Renal cortical epithelial cell (primary cell): ENCODE results near the gene NLN. TPM values are rescaled to one million over a fixed set of nuclear protein-coding genes. Genes with fewer than 3 reads are reported as not detected.
"Not testable (repeated sequence)": the region's sequence is repeated elsewhere in the genome, so short reads cannot be mapped to it uniquely, and the experiment has no call there.

ENCODE experiments used
- DNase-seq: peaks from one replicate; pipeline ENCODE4 v3.0.0-alpha.2; 2011; ENCODE audit warnings: low read depth
- total RNA-seq: library from RNA; depleted of rRNA; stranded (reverse); fragments of >200 nt; gene quantifications from 2 replicates; pipeline ENCODE4 v1.2.3, GENCODE V29; 2014

NLN gene
- total RNA-seq, 1 donor from 2014 or later: 67.6 TPM

DNA sequence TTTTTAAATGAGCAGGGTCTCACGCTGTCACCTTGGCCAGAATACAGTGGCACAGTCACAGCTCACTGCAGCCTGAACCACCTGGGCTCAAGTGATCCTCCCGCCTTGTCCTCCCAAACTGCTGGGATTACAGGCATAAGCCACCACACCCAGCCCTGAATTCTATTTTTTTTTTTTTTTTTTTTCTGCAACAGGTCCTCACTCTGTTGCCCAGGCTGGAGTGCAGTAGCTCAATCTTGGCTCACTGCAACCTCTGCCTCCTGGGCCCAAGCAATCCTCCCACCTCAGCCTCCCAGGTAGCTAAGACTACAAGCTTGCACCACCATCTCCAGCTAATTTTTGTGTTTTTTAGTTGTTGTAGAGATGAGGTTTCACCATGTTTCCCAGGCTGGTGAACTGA, 51.0 kb downstream of the NLN start:
- DNase-seq: not testable (repeated sequence)

DNA sequence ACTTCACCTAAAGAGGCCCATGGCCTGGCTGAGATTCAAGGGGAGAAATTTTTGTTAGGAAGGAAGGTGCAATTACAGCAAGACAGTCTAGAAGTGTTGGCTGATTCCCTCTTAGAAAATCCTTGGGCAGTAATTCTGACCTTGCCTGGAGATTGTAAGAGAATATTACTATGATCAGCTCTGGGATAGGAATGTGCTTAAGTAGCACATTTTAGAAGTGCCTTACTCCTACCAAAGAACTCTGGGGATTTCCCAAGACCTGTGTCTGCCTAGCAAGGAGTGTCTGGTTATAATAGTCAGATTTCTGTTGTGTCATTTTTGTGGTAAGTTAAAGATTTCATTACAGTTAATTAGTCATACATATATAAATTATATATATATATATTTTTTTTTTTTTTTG, 52.3 kb downstream of the NLN start:
- DNase-seq: peak; percentile 79

DNA sequence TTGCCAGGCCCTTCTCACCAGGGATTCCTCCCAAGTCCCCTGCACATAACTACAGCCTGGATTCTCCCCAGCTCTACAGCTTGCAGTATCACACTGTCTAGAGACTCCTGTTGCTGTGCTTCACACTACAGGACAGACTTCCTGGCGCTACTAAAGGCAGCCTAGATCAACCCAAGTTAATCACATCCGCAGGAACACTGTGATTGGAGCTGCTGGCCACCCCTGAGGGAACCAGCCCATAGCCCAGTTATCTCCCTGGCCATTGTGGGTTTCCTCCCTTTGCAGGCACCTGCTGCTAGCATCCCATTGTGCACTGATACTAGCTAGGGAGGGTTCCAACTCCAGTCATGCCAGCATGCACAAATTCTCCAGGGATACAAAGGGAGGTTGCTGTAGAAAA, 53.5 kb downstream of the NLN start:
- no peak for DNase-seq

DNA sequence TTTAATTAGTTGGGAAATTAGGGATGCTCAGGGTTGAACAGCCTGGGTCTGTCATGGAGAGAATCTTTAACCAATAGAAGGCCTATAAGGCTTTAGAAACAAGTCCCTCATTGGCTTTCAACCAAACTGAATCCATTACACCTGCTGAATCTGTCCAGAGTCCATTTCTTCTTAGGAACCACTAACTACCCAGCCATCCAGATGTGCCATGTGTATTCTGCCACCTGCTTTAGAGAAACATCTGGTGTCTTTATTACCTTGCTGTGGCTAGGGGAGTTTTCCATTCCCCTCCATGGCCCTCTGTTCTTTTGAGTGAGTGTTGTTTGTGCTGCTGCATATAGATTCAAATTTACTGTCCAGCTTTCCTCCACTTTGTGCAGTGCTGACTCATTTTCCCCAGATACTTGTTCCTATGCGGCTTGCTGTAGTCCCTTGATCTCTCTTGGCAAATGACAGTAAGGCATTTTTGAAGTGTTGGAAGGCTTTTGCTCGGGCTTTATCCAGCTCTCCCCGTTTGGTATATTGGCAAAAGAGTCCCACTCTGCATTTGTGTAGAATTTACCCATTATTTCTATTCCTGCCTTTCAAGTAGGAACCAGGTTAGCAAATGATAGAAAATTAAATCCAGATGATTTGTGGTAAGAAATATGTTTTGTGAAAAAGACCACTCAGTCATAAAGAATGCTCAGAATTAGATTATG, 54.6 kb downstream of the NLN start:
- no peak for DNase-seq

DNA sequence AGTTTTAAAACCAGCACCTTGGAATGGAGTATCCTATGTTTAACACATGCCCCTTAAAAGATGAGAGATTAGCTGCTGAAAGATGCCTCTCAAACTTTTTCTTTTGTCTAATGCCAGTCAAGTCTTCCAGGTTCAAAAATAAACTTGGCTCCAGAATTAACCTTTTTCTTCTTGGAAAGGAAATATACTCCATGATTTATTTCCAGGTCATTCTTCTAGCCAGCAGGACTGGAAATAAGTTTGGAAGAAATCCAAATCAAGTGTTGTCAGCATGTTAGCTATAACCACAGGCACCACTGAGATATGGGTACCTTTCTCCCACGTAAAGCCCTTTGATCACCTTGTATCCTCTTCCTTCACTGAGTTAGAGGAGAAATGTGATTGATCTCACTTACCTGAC, 56.1 kb downstream of the NLN start:
- DNase-seq: no peak

DNA sequence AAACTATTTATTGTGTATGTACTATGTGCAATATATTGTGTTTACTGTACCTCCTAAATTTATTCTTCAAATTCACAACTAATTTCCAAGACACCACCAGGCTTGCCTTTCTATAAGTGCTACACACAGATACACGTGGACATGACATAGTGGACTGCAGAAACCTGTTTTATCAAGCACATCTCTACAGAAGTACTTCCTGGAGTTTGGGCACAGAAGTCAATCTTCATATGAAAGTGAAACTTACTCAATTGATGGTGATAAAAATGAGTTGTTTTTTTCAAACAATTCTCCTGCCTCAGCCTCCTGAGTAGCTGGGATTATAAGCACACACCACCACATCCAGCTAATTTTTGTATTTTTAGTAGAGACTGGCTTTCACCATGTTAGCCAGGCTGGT, 57.6 kb downstream of the NLN start:
- peak; percentile 31 for DNase-seq

DNA sequence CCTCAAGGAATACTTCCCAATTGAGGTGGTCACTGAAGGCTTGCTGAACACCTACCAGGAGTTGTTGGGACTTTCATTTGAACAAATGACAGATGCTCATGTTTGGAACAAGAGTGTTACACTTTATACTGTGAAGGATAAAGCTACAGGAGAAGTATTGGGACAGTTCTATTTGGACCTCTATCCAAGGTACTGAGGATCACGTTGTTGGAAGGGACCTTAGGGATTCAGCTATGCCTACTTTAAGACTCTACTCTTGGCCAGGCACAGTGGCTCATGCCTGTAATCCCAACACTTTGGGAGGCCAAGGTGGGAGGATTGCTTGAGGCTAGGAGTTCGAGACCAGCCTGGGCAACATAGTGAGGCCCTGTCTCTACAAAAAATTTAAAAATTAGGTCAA, 66.3 kb downstream of the NLN start:
- not testable (repeated sequence) for DNase-seq

DNA sequence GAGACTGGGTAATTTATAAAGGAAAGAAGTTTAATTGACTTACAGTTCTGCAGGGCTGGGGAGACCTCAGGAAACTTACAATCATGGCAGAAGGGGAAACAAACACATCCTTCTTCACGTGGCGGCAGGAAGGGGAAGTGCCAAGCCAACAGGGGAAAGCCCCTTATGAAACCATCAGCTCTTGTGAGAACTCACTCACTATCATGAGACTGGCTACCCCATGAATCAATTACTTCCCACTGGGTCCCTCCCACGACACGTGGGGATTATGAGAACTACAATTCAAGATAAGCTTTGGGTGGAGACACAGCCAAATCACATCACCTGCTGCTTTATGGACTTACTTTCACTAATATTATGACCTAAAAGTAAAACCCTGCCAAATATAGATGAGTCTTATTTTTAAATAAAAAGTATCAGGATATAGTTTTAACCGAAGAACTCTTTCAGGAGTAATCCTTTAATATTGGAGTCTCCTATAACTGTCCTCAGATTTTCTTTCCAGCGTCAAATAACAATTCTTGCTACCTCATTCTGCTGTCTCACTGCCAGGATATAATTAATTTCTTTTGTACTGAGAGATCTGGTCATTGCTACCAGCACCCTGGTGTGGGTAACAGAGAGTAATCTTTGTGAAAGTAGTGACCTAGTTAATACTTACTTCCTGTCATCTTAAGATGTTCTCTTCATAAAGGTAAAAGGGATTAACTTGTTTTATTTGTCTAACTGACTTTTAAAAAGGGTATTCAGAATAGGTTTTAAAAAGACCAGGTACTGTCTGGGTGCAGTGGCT, 68.6 kb downstream of the NLN start:
- DNase-seq: no peak

DNA sequence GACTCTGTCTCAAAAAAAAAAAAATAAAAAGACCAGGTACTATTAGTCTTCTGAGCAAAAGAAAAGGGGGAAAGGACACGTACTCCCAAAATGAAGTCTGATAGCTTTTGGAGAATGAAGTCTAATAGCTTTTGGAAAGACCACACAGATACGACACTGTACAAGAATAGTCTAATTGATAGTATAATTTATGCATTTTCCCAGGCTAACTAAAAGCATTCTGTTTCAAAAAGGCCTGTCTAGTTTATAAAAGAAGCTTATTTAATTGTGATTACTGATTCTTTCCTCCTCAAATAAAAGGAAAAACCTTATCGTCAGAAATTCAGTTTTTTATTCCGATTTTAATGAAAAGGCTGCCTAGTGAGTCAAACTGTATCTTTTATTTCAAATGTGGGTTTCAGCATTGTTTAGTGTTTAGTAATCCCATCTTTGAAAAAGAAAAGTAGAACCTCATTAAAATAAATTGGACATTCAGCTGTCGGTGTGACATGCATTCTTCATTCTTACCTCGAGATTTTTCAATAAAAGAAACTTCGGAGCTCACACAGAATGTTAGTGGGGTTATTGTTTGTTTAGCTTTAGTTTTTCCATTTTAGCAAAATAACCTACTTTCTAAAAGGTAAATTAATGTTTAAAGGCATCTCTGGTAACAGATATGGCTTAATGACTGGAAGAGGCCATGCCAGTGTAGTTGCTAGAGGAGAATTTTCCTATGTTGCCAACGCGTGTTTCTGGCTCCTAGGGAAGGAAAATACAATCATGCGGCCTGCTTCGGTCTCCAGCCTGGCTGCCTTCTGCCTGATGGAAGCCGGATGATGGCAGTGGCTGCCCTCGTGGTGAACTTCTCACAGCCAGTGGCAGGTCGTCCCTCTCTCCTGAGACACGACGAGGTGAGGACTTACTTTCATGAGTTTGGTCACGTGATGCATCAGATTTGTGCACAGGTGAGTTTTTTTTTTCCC, 70.0 kb downstream of the NLN start:
- no peak for DNase-seq

DNA sequence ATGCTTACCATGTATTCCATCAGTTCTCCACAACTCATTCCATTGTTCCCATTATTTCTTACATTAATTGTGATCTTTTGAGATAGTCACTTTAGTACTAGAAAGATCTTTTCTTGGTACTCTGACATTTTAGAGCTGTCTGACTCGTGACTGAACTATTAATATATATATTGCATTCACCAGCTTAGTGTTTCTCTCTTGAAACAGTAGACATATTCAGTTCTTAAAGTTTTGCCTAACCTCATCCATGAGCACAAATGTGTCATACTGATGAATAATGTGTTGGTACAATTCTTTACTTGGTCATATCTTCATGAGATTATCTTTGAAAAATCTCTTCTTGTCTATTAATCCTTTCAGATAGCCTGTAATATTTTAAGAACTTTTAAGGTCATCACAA, 74.3 kb downstream of the NLN start:
- no peak for DNase-seq

DNA sequence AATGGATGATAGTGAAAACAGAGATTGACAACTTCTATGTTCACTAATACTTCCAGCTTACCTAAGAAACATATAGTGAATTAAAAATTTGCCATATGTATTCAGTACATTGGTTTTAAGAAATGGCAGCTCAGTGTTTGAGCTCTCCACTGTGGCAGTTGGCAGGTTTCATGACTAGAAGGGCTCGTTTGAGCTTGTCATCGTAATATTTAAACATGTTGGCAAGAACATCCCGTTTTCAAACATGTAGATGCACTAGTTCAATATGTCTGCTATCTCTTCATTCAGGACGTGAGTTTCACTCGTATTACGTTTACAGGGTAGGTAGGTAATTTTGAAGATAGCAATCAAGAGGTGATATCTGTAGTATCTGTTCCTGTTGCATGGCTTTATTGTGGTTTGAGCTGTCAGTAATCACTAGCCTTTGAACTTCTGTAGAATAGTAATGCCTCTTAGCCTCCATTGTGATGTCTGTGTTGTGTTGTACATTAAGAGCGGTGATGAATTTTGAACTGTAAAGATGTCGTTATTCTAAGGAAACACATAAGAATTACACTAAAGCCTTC, 74.8 kb downstream of the NLN start:
- DNase-seq: no peak

DNA sequence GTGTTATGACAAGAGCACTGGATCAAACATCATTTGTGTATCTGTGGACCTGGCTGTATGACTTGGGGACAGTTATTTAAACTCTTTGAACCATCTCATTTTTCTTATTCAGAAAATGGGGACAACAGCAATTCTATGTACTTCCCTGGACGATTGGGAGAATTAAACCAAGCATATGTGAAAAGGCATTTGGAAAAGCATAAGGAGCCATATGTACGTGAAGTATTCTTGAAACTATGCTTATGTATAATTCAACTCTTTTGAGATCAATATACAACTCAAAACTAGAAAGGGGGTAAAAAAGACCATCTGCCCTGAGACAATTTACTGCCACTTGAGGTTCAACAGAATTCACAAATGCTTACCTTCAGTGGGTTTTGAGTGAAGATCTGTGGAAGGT, 75.5 kb downstream of the NLN start:
- no peak for DNase-seq

DNA sequence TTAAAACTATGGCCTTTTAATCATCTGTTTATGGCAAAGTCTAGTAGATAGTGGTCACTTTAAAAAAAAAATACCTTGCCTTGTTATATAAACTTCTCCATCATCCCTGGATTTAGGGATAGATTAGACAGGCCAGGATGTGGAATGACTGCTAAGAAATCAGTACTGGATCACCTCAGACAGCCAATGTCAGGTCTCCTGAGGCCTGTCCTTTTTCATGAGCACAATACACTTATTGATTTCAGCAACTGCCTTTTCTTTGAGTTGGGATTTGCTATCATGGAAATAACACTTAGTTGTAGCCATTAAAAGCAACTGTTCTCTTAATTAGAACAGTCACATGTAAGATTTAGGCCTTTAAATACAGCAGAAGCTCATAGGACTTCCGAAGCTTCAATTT, 77.9 kb downstream of the NLN start:
- no peak for DNase-seq

DNA sequence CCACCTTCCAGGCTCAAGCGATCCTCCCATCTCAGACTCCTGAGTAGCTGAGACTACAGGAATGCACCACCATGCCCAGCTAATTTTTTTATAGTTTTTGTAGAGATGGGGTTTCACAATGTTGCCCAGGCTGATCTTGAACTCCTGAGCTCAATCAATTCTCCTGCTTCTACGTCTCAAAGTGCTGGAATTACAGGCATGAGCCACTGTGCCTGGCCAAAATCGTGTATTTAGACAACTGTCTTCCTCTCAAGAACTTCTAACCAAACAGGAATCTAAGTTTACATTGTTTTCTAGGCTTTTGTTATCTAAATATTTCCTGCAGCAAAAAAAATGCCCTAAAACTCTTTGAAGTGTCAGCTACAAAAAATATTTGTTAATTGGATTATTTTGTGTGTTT, 78.8 kb downstream of the NLN start:
- no peak for DNase-seq

DNA sequence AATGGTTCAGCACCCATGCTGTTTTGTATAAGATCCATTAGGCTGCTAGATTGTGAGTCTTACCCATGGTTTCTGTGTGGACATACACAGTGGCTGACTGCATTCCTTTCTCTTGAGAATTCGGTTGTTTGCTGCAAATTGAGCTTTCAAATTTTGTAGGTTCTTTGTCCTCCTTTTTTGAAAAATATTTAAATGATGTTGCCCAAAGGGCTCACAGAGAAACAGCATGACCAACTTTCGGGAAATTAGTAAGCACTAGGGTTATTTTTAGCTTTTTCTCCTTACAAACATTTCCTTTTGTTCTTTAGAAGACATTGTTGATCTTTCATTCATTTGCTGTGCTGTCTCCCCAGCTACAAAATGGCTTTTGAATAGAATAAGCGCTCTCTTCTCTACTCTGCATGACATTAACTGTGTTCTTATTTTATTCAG, 79.4 kb downstream of the NLN start:
- no peak for DNase-seq

DNA sequence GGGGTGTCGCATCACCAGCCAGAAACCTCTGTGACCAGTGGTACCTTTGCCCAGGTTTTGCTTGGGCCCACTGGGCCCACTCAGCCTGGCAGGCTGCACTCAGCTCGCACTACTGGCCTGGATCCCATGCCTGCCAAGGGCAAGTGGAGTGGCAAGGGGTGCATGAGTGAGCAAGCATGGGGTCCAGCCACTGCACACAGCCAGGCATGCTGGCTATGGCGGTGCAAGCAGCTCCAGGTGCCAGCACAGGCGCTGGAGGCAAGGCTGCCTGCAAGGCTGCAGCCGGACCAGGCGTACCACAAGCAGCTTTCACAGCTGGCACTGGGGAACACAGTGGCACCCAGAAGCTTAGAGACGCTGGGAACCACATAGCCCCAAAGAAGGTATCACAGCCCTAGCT, 80.1 kb downstream of the NLN start:
- DNase-seq: no peak

DNA sequence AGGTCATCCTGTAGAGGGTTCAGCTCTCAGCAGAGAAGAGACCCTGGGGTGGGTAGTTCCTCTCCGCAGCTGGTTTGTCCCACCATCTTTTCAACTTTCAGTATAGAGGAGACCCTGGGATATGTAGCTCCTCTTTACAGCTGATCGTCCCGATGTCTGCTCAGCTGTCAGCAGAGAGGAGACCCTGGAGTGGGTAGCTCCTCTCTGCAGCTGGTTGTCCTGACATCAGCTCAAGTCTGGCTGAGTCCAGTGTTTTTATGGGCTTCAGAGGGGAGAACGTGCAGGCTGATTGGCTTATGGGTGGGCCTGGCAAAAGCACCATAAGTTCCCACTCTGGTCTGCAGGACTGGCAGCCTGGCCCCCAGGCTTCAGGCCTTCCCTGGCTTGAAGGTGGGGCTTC, 80.8 kb downstream of the NLN start:
- DNase-seq: no peak

DNA sequence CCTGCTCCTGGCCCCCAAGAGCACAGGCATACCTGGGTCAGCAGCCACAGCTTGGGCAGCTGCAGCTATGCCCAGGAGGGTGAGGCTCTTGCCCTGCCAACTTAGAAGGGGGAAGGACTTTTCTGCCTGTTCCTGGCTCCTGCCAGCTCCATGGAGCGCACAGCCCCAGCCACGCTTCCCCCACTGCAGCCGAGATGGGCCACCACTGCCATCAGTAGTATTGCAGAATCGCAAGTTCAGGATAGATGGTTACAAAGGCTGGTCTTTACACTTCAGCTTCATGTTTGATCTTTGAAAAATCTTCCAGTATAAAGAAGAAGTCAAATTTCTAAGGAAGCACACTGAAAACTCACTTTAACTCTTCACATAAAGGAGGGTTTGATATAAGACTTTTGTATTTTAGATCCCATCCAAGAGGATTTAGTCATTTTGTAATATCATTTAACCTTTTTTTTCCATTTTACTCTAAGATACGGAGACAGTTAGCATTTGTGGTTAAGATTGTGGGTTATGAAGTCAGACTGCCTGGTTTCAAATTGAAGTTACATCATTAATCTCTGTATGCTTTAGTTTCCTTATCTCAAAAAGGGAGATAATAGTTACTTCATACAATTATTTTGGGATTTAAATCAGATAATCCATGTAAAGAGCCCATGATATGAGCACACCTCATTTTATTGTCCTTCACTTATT, 81.8 kb downstream of the NLN start:
- no peak for DNase-seq

DNA sequence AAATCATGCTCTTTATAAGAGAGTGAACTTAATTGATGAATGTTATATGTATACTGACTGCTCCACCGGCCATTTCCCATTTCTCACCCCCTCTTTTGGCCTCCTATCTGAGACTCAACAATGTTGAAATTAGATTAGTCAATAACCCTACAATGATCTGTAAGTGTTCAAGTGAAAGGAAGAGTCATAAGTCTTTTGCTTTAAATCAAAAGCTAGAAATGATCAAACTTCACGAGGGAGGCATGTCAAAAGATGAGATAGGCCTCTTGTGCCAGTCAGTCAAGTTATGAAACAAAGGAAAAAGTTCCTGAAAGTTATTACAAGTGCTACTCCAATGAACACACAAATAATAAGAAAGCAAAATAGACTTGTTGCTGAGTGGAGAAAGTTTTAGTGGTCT, 83.1 kb downstream of the NLN start:
- DNase-seq: no peak

DNA sequence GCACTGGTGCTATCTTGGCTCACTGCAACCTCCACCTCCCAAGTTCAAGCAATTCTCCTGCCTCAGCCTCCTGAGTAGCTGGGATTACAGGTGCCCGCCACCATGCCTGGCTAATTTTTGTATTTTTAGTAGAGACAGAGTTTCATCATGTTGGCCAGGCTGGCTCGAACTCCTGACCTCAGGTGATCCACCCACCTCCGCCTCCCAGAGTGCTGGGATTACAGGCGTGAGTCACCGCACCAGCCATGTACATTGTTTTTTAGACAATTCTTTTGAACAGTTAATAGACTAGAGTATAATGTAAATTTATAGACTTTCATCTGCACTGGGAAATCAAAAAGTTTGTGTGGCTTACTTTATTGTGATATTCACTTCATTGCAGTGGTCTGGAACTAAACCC, 85.5 kb downstream of the NLN start:
- DNase-seq: not testable (repeated sequence)

DNA sequence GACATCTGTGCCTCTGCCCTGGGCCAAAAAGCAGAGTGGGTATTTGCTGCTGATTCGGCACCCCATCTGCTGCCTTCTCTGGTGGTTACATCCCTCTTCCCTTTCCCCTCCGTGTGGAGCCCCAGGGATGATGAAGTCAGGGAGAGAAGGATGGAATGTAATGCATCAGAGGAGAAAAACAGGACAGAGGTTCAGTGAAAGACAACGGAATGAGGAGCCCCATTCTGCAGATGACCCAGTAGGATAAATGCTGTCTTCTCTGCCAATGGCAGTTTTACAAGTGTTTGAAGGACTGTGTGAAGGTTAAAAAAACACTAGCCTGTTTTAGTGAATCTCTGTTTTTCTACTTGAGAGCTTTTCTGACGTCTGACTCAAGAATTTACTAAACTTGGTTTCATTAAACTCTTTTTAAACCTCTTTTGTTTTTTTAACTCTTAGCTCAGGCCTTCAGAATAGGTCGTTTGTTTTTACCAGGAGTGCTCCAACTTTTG, 86.3 kb downstream of the NLN start:
- DNase-seq: no peak
